ENCODE measurements around the gene PILRB.

PILRB gene

DNA sequence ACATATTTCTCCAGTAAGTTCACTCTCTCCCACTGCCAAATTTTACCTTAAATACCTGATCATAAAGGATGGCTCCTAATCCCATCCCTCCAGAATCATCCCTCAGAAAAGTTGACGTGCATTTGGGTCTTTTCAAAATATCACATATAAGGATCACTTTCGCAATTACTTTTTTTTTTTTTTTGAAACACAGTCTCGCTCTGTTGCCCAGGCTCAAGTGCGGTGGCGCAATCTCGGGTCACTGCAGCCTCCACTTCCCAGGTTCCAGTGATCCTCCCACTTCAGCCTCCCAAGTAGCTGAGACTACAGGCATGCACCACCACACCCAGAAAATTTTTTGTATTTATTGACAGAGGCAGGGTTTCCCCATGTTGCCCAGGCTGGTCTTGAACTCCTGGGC, 53.2 kb downstream of the PILRB start:
- no peak for DNase-seq

DNA sequence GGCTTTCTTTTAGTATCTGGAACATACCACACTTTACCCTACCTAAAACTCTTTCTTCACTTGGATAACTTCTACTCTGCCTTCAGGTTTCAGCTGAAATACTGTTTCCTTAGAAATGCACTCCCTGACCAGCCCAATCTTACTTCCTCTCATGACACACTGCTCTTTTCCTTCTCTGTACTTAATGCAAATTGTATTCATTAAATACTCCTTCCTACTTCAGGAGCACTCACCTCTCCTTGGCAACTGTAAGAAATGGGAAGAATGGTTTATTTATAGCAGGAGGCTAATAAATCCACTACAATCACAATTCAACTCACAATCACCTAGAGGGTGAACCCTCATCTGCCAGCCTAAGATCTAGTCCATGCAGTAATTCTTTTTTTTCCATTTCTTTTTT, 55.4 kb downstream of the PILRB start:
- no peak for DNase-seq

DNA sequence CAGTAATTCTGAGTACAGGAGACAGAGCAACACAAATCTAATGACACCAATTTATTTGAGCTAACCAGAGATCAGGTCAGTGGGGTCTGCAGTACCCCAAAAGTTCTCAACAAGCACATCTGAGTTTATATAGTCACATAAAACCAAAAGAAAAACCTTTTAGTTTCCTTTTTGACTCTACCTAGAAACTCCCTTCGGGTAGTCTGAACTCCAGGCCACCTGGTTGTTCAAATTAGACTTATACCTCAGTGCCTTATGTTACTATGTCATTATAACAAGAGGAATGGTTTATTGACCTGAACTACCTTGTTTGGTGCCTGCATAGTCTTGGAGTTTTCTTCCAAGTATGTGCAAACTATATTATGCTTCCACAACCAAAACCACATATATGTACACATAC, 56.0 kb downstream of the PILRB start:
- no peak for DNase-seq

DNA sequence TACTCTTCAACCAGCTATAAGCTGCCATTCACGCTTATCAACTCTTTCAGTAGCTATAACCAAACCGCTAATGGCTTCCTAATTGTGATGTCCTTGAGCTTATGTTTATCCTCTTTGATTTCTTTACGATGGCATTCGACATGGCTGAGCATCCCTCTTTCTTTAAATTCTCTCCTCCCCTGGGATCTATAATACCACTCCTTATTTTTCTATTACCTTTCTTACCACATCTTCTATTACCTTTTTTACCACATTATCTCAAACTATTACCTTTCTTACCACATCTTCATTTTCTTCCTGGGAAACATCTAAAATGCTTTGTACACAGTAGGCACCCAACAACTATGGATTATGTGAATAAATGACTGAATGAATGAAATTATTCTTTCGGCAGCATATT, 57.5 kb downstream of the PILRB start:
- no peak for DNase-seq

Data from fibroblast of skin of scalp (primary cell).